Measurements from ENCODE around the gene PCDHA13.

- TF ChIP-seq CTCF (IDR thresholded peaks at IDR 0.05) (no peak), POLR2A (IDR thresholded peaks at IDR 0.05) (no peak)
These were observed 24.0 kb upstream of the PCDHA13 start for GRCh38 chr5:140857987-140858240.

All from right lobe of liver (tissue), 4 donors.